H9 (cell line): Measurements from ENCODE around the gene DTX3L. TPM values are rescaled to one million over a fixed set of nuclear protein-coding genes. Genes with fewer than 3 reads are reported as not detected.

Source experiments
- DNase-seq: peaks from one replicate; pipeline ENCODE4 v3.0.0-alpha.2; 2017
- H2AFZ ChIP-seq: one replicate; pipeline ENCODE4 v1.6.1; 2013; ENCODE audit warnings: mild to moderate bottlenecking, low read length, control low read depth, moderate library complexity
- H2AK5ac ChIP-seq: 2 replicates; pipeline ENCODE4 v1.6.1; 2013; ENCODE audit warnings: low read length, control low read depth, mixed read lengths; ENCODE audit not compliant: insufficient read length
- H2BK120ac ChIP-seq: one replicate; pipeline ENCODE4 v1.6.1; 2013; ENCODE audit warnings: low read depth, mild to moderate bottlenecking, low read length, control low read depth, inconsistent platforms; ENCODE audit not compliant: poor library complexity, severe bottlenecking
- H2BK12ac ChIP-seq: 2 replicates; pipeline ENCODE4 v1.6.1; 2013; ENCODE audit warnings: low read length, control low read depth, mixed read lengths, low read depth; ENCODE audit not compliant: insufficient read length
- H2BK15ac ChIP-seq: 2 replicates; pipeline ENCODE4 v1.6.1; 2013; ENCODE audit warnings: low read depth, low read length, control low read depth
- H2BK20ac ChIP-seq: one replicate; pipeline ENCODE4 v1.6.1; 2013; ENCODE audit warnings: low read depth, mild to moderate bottlenecking, low read length, control low read depth, inconsistent platforms; ENCODE audit not compliant: poor library complexity, severe bottlenecking
- H2BK5ac ChIP-seq: 2 replicates; pipeline ENCODE4 v1.6.1; 2013; ENCODE audit warnings: low read length, control low read depth, mixed read lengths; ENCODE audit not compliant: insufficient read length
- H3K14ac ChIP-seq: 2 replicates; pipeline ENCODE4 v1.6.1; 2013; ENCODE audit warnings: low read length, control low read depth; ENCODE audit not compliant: insufficient read depth
- H3K18ac ChIP-seq: 2 replicates; pipeline ENCODE4 v1.6.1; 2013; ENCODE audit warnings: low read depth, mild to moderate bottlenecking, mixed read lengths, low read length, control low read depth; ENCODE audit not compliant: insufficient read length
- H3K23ac ChIP-seq: 2 replicates; pipeline ENCODE4 v1.6.1; 2013; ENCODE audit warnings: low read length, control low read depth, mixed read lengths, low read depth; ENCODE audit not compliant: insufficient read length
- H3K23me2 ChIP-seq: 2 replicates; pipeline ENCODE4 v1.6.1; 2013; ENCODE audit warnings: low read depth, mild to moderate bottlenecking, mixed read lengths, low read length, control low read depth; ENCODE audit not compliant: insufficient read length, poor library complexity, severe bottlenecking
- H3K27ac ChIP-seq: 2 replicates; pipeline ENCODE4 v1.5.1; 2013; ENCODE audit warnings: low read length, control low read depth, mixed read lengths, low read depth; ENCODE audit not compliant: insufficient read length
- H3K27me3 ChIP-seq: 2 replicates; pipeline ENCODE4 v1.6.1; 2013; ENCODE audit warnings: low read length, control low read depth, inconsistent platforms; ENCODE audit not compliant: insufficient read depth
- H3K4ac ChIP-seq: 2 replicates; pipeline ENCODE4 v1.6.1; 2013; ENCODE audit warnings: low read depth, mild to moderate bottlenecking, control low read depth, inconsistent platforms, low read length, moderate library complexity
- H3K4me1 ChIP-seq: 2 replicates; pipeline ENCODE4 v1.6.1; 2013; ENCODE audit warnings: low read length, control low read depth, inconsistent platforms; ENCODE audit not compliant: insufficient read depth
- H3K4me2 ChIP-seq: 2 replicates; pipeline ENCODE4 v1.6.1; 2013; ENCODE audit warnings: low read length, control low read depth, mixed read lengths; ENCODE audit not compliant: insufficient read length, insufficient read depth
- H3K56ac ChIP-seq: 2 replicates; pipeline ENCODE4 v1.6.1; 2013; ENCODE audit warnings: low read depth, mild to moderate bottlenecking, mixed read lengths, low read length, control low read depth; ENCODE audit not compliant: insufficient read length
- H3K79me1 ChIP-seq: 2 replicates; pipeline ENCODE4 v1.6.1; 2013; ENCODE audit warnings: low read depth, mild to moderate bottlenecking, moderate library complexity, low read length, control low read depth, inconsistent platforms; ENCODE audit not compliant: insufficient read depth, poor library complexity, severe bottlenecking
- H3K79me2 ChIP-seq: 2 replicates; pipeline ENCODE4 v1.6.1; 2013; ENCODE audit warnings: low read length, control low read depth, inconsistent platforms; ENCODE audit not compliant: insufficient read depth
- H3K9ac ChIP-seq: 2 replicates; pipeline ENCODE4 v1.6.1; 2013; ENCODE audit warnings: low read length, control low read depth, mixed read lengths; ENCODE audit not compliant: insufficient read length; ENCODE audit errors: extremely low read depth
- H3K9me3 ChIP-seq: one replicate; pipeline ENCODE4 v1.6.1; 2013; ENCODE audit warnings: low read depth, low read length, inconsistent platforms; ENCODE audit not compliant: control insufficient read depth
- H3T11ph ChIP-seq: one replicate; pipeline ENCODE4 v1.6.1; 2013; ENCODE audit warnings: mild to moderate bottlenecking, low read length, control low read depth, inconsistent platforms
- H4K20me1 ChIP-seq: one replicate; pipeline ENCODE4 v1.6.1; 2013; ENCODE audit not compliant: control insufficient read depth, insufficient read length, insufficient read depth
- H4K5ac ChIP-seq: 2 replicates; pipeline ENCODE4 v1.6.1; 2013; ENCODE audit warnings: low read depth, mild to moderate bottlenecking, mixed read lengths, low read length, control low read depth; ENCODE audit not compliant: insufficient read length
- H4K8ac ChIP-seq: replicated peaks from 2 replicates; pipeline ENCODE4 v1.6.1; 2013; ENCODE audit warnings: low read length, control low read depth, mixed read lengths, low read depth; ENCODE audit not compliant: insufficient read length
- H4K91ac ChIP-seq: 2 replicates; pipeline ENCODE4 v1.6.1; 2013; ENCODE audit warnings: low read depth, mild to moderate bottlenecking, moderate library complexity, mixed read lengths, low read length, control low read depth; ENCODE audit not compliant: insufficient read length
- H3K27ac Mint-ChIP-seq, 3 experiments: 2 replicates in 2 of 3; 3 replicates in 1 of 3; pipeline ENCODE4 v1.8.0; 2020 to 2021; ENCODE audit warnings: mixed read lengths in 3 of 3, mild to moderate bottlenecking in 1 of 3, moderate library complexity in 1 of 3
- H3K27me3 Mint-ChIP-seq: 2 replicates; pipeline ENCODE4 v1.8.0; 2021; ENCODE audit warnings: low read depth, mild to moderate bottlenecking, moderate library complexity, mixed read lengths
- H3K36me3 Mint-ChIP-seq, 3 experiments: 2 replicates in 2 of 3; 3 replicates in 1 of 3; pipeline ENCODE4 v1.8.0; 2020 to 2021; ENCODE audit warnings: low read depth in 3 of 3, mixed read lengths in 3 of 3; ENCODE audit not compliant: insufficient read depth in 1 of 3
- H3K4me1 Mint-ChIP-seq, 2 experiments: 2 replicates each; pipeline ENCODE4 v1.8.0; 2020; ENCODE audit warnings: mixed read lengths in 2 of 2
- H3K4me3 Mint-ChIP-seq, 2 experiments: 2 replicates in 1 of 2; 3 replicates in 1 of 2; pipeline ENCODE4 v1.8.0; 2020 to 2021; ENCODE audit warnings: mild to moderate bottlenecking in 2 of 2, mixed read lengths in 2 of 2, moderate library complexity in 1 of 2
- H3K9me3 Mint-ChIP-seq, 2 experiments: 2 replicates in 1 of 2; 3 replicates in 1 of 2; pipeline ENCODE4 v1.8.0; 2020; ENCODE audit warnings: mild to moderate bottlenecking in 2 of 2, mixed read lengths in 2 of 2, moderate library complexity in 1 of 2
- CTCF ChIP-seq: fragments of 200-600 bp; sonication (generic); conservative IDR thresholded peaks from 3 replicates; pipeline ENCODE4 v1.8.0; 2021; ENCODE audit warnings: antibody characterized with exemption, mild to moderate bottlenecking
- WGBS: extraction: QIAGEN DNeasy Blood & Tissue Kit; methylation state at CpG from one replicate; pipeline ENCODE4 v1.1.7; 2013; ENCODE audit warnings: missing lambda C conversion rate, low lambda C conversion rate, mixed read lengths; ENCODE audit not compliant: insufficient read length; ENCODE audit errors: extremely low coverage; 5-methylcytosine and 5-hydroxymethylcytosine counted together
- total RNA-seq: library from RNA; stranded (reverse); gene quantifications from 2 replicates; pipeline ENCODE4 v1.2.1, GENCODE V29; 2021

The DTX3L gene
- total RNA-seq, 1 experiment from 2014 or later = 7.5 TPM

GRCh38 chr3:122535964-122536631 lies 28.0 kb upstream of the DTX3L start:
- H4K5ac ChIP-seq = no peak overlapping the region
- no CpG with 5 or more reads among the region's 6 CpGs for WGBS
- H3K4me1 Mint-ChIP-seq = peaks cover 28 to 29% of the 10 kb centered on the region in 2 experiments
- H3K27ac Mint-ChIP-seq = peak overlapping the region in 1 of 3 experiments; percentile 75; a peak in 3 of 7 replicates
- H2AK5ac ChIP-seq = no peak overlapping the region
- H4K20me1 ChIP-seq = no peaks in the 10 kb centered on the region
- no peak overlapping the region for H4K91ac ChIP-seq
- H2BK5ac ChIP-seq = no peak overlapping the region
- no peaks in the 10 kb centered on the region for H3K23me2 ChIP-seq
- H3K36me3 Mint-ChIP-seq = no peaks in the 10 kb centered on the region; a peak in 1 of 7 replicates
- H3K14ac ChIP-seq = no peak overlapping the region
- H3K79me2 ChIP-seq = no peaks in the 10 kb centered on the region
- no peak overlapping the region for H3T11ph ChIP-seq
- H3K9me3 ChIP-seq = no peaks in the 10 kb centered on the region
- no peak overlapping the region for H3K27ac ChIP-seq
- H3K9ac ChIP-seq = no peak overlapping the region
- no peak overlapping the region for H2BK15ac ChIP-seq
- TF ChIP-seq CTCF = no peak
- no peak overlapping the region for H2BK120ac ChIP-seq
- H3K4ac ChIP-seq = no peak overlapping the region
- H2AFZ ChIP-seq = no peak overlapping the region
- peaks cover 3% of the 10 kb centered on the region; the same call in 1 of the 2 replicates for H3K4me1 ChIP-seq
- H3K18ac ChIP-seq = no peak overlapping the region
- H2BK20ac ChIP-seq = no peak overlapping the region
- no peaks in the 10 kb centered on the region for H3K9me3 Mint-ChIP-seq
- no peak overlapping the region for H3K4me2 ChIP-seq
- no peak overlapping the region for H2BK12ac ChIP-seq
- no peaks in the 10 kb centered on the region for H3K79me1 ChIP-seq
- no peak overlapping the region for H3K56ac ChIP-seq
- peak overlapping the region; percentile 13 to 47; a peak in 2 of 5 replicates for H3K4me3 Mint-ChIP-seq
- no peaks in the 10 kb centered on the region for H3K27me3 ChIP-seq
- H4K8ac ChIP-seq = no peak overlapping the region
- H3K27me3 Mint-ChIP-seq = no peaks in the 10 kb centered on the region
- H3K23ac ChIP-seq = no peak overlapping the region
- DNase-seq = no peak
